ENCODE data around the gene AMBP. TPM values are rescaled to one million over a fixed set of nuclear protein-coding genes. Genes with fewer than 3 reads are reported as not detected.

Gene AMBP
- total RNA-seq, 1 experiment from 2014 or later = not detected

GRCh38 chr9:114097613-114098020 is 19.5 kb upstream of the AMBP start:
- Histone ChIP-seq H3F3A (ENCODE audit: insufficient read depth, low read depth) (no peaks in the 10 kb centered on the region), H3K9me2 (ENCODE audit: insufficient read depth) (no peaks in the 10 kb centered on the region), H3K79me2 (ENCODE audit: low read depth) (no peaks in the 10 kb centered on the region), H3K9me3 (ENCODE audit: insufficient read depth, low read depth) (peaks cover 2% of the 10 kb centered on the region), H4K20me1 (ENCODE audit: insufficient read depth) (no peaks in the 10 kb centered on the region), H3K4me2 (no peak overlapping the region), H3K36me3 (ENCODE audit: low read depth) (no peaks in the 10 kb centered on the region), H3K4me1 (replicated peaks; ENCODE audit: insufficient read depth) (no peaks in the 10 kb centered on the region), H3K27me3 (ENCODE audit: insufficient read depth, low read depth) (no peaks in the 10 kb centered on the region), H2AFZ (no peak overlapping the region), H3K27ac (no peak overlapping the region), H3K4me3 (no peak overlapping the region)
- ChIA-PET POLR2A (ENCODE audit: unreplicated experiment) (no interaction called here), CTCF (no interaction called here)
- TF ChIP-seq EZH2 (IDR thresholded peaks at IDR 0.05; ENCODE audit: low read depth) = no peak
- TF ChIP-seq, protein P1, sequence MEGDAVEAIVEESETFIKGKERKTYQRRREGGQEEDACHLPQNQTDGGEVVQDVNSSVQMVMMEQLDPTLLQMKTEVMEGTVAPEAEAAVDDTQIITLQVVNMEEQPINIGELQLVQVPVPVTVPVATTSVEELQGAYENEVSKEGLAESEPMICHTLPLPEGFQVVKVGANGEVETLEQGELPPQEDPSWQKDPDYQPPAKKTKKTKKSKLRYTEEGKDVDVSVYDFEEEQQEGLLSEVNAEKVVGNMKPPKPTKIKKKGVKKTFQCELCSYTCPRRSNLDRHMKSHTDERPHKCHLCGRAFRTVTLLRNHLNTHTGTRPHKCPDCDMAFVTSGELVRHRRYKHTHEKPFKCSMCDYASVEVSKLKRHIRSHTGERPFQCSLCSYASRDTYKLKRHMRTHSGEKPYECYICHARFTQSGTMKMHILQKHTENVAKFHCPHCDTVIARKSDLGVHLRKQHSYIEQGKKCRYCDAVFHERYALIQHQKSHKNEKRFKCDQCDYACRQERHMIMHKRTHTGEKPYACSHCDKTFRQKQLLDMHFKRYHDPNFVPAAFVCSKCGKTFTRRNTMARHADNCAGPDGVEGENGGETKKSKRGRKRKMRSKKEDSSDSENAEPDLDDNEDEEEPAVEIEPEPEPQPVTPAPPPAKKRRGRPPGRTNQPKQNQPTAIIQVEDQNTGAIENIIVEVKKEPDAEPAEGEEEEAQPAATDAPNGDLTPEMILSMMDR (conservative IDR thresholded peaks at IDR 0.05) = no peak
- no TSS peak for BruUV-seq (replicated peaks)
- intact Hi-C loops (cut with micrococcal nuclease; ENCODE audit: unreplicated experiment) = no loop called here
- no peak for DNase-seq

GRCh38 chr9:114096866-114097612 is 18.9 kb upstream of the AMBP start:
- CTCF ChIA-PET = no interaction called here
- intact Hi-C loops (cut with micrococcal nuclease; ENCODE audit: unreplicated experiment) = no loop called here
- H3K36me3 ChIP-seq (ENCODE audit: low read depth) = no peaks in the 10 kb centered on the region
- no TSS peak for BruUV-seq (replicated peaks)
- H3F3A ChIP-seq (ENCODE audit: insufficient read depth, low read depth) = no peaks in the 10 kb centered on the region
- no peak overlapping the region for H3K4me3 ChIP-seq
- no peak overlapping the region for H2AFZ ChIP-seq
- POLR2A ChIA-PET (ENCODE audit: unreplicated experiment) = no interaction called here
- no peaks in the 10 kb centered on the region for H3K79me2 ChIP-seq (ENCODE audit: low read depth)
- no peaks in the 10 kb centered on the region for H4K20me1 ChIP-seq (ENCODE audit: insufficient read depth)
- no peak for TF ChIP-seq EZH2 (IDR thresholded peaks at IDR 0.05; ENCODE audit: low read depth)
- TF ChIP-seq, protein P1 (conservative IDR thresholded peaks at IDR 0.05) = no peak
- no peaks in the 10 kb centered on the region for H3K4me1 ChIP-seq (replicated peaks; ENCODE audit: insufficient read depth)
- H3K27me3 ChIP-seq (ENCODE audit: insufficient read depth, low read depth) = no peaks in the 10 kb centered on the region
- H3K9me3 ChIP-seq (ENCODE audit: insufficient read depth, low read depth) = no peaks in the 10 kb centered on the region; the same call in 1 of the 2 replicates
- no peak for DNase-seq
- no peak overlapping the region for H3K27ac ChIP-seq
- no peak overlapping the region for H3K4me2 ChIP-seq
- H3K9me2 ChIP-seq (ENCODE audit: insufficient read depth) = no peaks in the 10 kb centered on the region

GRCh38 chr9:114096041-114096511 is 18.0 kb upstream of the AMBP start:
- H3K4me1 ChIP-seq (replicated peaks; ENCODE audit: insufficient read depth) = no peaks in the 10 kb centered on the region
- H3K4me2 ChIP-seq = no peak overlapping the region
- CTCF ChIA-PET = no interaction called here
- no peaks in the 10 kb centered on the region for H4K20me1 ChIP-seq (ENCODE audit: insufficient read depth)
- no TSS peak for BruUV-seq (replicated peaks)
- H3K27me3 ChIP-seq (ENCODE audit: insufficient read depth, low read depth) = peaks cover 4% of the 10 kb centered on the region; the same call in 1 of the 2 replicates
- POLR2A ChIA-PET (ENCODE audit: unreplicated experiment) = no interaction called here
- H3K4me3 ChIP-seq = no peak overlapping the region
- no peaks in the 10 kb centered on the region for H3K9me3 ChIP-seq (ENCODE audit: insufficient read depth, low read depth)
- TF ChIP-seq, protein P1 (conservative IDR thresholded peaks at IDR 0.05) = no peak
- TF ChIP-seq EZH2 (IDR thresholded peaks at IDR 0.05; ENCODE audit: low read depth) = no peak
- no peak for DNase-seq
- H3K36me3 ChIP-seq (ENCODE audit: low read depth) = no peaks in the 10 kb centered on the region
- H3K27ac ChIP-seq = no peak overlapping the region
- no peaks in the 10 kb centered on the region for H3K79me2 ChIP-seq (ENCODE audit: low read depth)
- H2AFZ ChIP-seq = no peak overlapping the region
- H3F3A ChIP-seq (ENCODE audit: insufficient read depth, low read depth) = no peaks in the 10 kb centered on the region
- H3K9me2 ChIP-seq (ENCODE audit: insufficient read depth) = no peaks in the 10 kb centered on the region
- intact Hi-C loops (cut with micrococcal nuclease; ENCODE audit: unreplicated experiment) = no loop called here

All from PC-9 (cell line).